ENCODE data around the gene THSD4. TPM values are rescaled to one million over a fixed set of nuclear protein-coding genes. Genes with fewer than 3 reads are reported as not detected.

Gene THSD4
- total and polyA plus RNA-seq, 8 donors, result 15.7 to 43.3 (median 19.1) TPM

DNA sequence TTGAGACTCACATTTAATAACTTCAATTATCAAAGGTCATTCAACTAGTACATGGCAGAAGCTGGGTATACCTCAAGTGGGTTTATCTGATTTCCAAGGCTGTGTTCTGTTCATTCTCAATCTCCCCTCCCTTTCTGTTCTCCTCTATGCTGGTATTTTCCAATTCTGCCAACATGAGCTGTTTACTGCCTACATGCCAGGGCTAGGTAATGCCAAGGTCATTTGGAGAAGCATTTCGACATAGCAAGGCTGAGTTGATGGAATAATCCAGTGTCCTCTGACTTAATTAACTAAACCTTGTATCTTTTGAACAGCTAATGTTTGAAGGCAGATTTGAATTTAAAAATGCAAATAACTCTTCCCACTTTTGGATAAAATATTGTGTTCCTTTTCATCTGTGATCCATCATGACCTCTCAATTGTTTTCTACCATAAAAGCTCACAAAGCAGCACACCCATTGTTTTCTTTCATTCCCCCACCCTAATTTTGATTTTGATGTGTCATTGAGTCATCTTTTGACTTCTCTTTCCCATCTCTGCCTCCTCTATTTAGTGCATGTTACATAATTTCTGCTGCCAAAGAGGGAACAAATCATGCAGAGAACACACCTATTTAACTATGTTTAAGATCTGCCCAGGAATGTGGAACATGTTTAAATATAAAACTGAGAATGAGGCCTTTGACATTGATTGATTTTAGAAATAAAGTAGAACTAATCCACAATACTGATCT lies 386.2 kb downstream of the THSD4 start:
- no peak overlapping the region for H3K27ac ChIP-seq
- H3K27me3 ChIP-seq, result no peaks in the 10 kb centered on the region
- H3K4me3 ChIP-seq, result no peak overlapping the region
- TF ChIP-seq, protein P1, sequence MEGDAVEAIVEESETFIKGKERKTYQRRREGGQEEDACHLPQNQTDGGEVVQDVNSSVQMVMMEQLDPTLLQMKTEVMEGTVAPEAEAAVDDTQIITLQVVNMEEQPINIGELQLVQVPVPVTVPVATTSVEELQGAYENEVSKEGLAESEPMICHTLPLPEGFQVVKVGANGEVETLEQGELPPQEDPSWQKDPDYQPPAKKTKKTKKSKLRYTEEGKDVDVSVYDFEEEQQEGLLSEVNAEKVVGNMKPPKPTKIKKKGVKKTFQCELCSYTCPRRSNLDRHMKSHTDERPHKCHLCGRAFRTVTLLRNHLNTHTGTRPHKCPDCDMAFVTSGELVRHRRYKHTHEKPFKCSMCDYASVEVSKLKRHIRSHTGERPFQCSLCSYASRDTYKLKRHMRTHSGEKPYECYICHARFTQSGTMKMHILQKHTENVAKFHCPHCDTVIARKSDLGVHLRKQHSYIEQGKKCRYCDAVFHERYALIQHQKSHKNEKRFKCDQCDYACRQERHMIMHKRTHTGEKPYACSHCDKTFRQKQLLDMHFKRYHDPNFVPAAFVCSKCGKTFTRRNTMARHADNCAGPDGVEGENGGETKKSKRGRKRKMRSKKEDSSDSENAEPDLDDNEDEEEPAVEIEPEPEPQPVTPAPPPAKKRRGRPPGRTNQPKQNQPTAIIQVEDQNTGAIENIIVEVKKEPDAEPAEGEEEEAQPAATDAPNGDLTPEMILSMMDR (IDR thresholded peaks at IDR 0.05), result no peak
- no peaks in the 10 kb centered on the region for H3K4me1 ChIP-seq
- H3K9me3 ChIP-seq, result peaks cover 0 to 7% of the 10 kb centered on the region in 2 donors
- no peaks in the 10 kb centered on the region for H3K36me3 ChIP-seq
- intact Hi-C loops (cut with DNase I), result no loop called here
- no peak for DNase-seq
- peak; percentile 26 for ATAC-seq

DNA sequence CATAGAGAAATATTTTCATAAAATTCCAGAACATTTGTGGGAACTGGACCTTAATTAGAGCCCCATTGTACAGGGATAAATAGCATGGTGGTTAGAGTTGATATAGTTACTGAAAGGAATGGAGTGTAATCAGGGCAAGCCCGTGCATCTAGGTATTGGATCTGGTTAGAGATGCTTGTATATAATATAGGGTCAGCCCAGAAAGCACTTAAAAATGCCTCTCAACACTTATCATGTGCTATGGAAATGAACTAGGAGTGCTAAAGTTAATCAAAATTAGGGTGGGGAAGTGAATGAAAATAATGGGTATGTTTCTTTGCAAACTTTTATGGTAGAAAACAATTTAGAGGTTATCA lies 386.8 kb downstream of the THSD4 start:
- TF ChIP-seq, protein P1 (IDR thresholded peaks at IDR 0.05), result no peak
- Histone ChIP-seq H3K4me1 (no peaks in the 10 kb centered on the region), H3K27me3 (no peaks in the 10 kb centered on the region), H3K4me3 (no peak overlapping the region), H3K36me3 (no peaks in the 10 kb centered on the region), H3K27ac (no peak overlapping the region), H3K9me3 (peaks cover 0 to 7% of the 10 kb centered on the region in 2 donors)
- no peak for ATAC-seq
- DNase-seq, result no peak
- intact Hi-C loops (cut with DNase I), result no loop called here

DNA sequence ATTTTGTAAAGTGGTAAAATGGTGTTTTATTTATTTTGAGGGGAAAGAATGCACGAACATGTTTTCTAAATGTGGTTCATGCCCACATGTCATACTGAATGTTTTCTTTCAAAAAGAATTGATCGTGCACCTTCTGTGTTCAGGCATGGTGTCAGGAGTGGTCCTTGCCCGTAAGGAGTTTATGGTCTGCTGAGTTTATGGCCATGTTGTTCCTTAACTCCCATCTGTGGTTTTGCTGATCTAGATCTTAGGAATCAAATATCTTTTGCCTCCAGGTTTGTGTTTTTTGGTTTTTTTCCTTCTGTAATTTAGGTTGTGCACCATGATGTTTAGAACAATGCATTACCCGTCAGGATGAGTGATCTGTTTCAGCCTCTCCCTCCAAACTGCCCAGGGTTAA lies 390.7 kb downstream of the THSD4 start:
- DNase-seq, result no peak
- TF ChIP-seq, protein P1 (IDR thresholded peaks at IDR 0.05), result no peak
- Histone ChIP-seq H3K9me3 (no peaks in the 10 kb centered on the region), H3K4me1 (no peaks in the 10 kb centered on the region), H3K36me3 (no peaks in the 10 kb centered on the region), H3K27me3 (no peaks in the 10 kb centered on the region), H3K4me3 (no peak overlapping the region), H3K27ac (no peak overlapping the region)
- intact Hi-C loops (cut with DNase I), result no loop called here
- ATAC-seq, result no peak

DNA sequence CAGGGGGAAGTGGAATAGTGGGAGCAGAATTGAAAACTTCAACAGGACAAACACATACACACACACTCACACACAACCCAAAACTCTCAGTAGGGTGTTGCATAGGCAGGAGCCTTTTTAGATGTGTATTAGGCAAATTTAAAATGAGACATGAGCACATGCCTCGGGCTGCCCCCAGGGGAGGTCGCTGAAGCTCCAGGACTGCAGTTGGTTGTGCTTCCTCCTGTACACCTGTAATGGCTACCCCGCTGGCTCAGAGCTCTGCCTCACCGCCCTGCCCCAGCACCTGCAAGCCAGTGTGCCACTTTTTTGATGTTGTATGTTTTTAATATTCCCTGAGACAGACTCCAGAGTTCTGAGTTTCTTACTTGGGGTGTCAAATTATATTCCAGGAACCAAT lies 391.7 kb downstream of the THSD4 start:
- Histone ChIP-seq H3K4me1 (no peaks in the 10 kb centered on the region), H3K27ac (no peak overlapping the region), H3K36me3 (no peaks in the 10 kb centered on the region), H3K4me3 (no peak overlapping the region), H3K9me3 (no peaks in the 10 kb centered on the region), H3K27me3 (no peaks in the 10 kb centered on the region)
- no peak for ATAC-seq
- intact Hi-C loops (cut with DNase I), result no loop called here
- TF ChIP-seq, protein P1 (IDR thresholded peaks at IDR 0.05), result no peak
- DNase-seq, result no peak

DNA sequence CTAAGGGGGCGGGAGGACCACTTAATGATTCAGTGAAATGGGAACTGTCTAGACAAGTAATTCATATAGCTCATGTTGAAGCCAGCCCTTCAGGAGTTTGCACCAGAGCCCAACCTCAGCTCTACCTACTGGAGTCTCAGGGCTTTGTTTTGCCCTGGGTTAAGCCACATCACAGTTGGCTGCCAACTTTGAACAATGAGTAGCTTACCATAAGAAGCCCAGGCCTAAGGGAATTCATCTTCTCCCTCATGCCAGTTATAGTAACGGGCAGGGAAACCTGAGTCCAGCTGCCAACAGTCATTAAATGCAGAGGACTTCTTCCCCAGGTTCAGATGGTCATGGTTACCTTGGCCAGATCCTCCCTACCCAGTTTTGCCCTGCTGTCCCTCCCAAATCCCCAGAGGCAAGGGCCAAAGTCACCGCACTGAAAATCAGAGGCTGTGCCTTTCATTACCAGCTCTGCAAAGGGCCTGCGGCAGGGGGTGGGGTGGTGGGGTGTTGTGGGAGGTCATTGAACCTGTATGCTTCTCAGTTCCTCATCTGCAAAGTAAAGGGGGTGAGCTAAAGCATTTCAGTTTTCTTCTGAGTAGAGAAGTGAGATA lies 392.9 kb downstream of the THSD4 start:
- no peak overlapping the region for H3K27ac ChIP-seq
- intact Hi-C loops (cut with DNase I), result no loop called here
- no peaks in the 10 kb centered on the region for H3K9me3 ChIP-seq
- H3K27me3 ChIP-seq, result no peaks in the 10 kb centered on the region
- no peak overlapping the region for H3K4me3 ChIP-seq
- no peaks in the 10 kb centered on the region for H3K4me1 ChIP-seq
- ATAC-seq, result no peak
- TF ChIP-seq, protein P1 (IDR thresholded peaks at IDR 0.05), result no peak
- no peak for DNase-seq
- no peaks in the 10 kb centered on the region for H3K36me3 ChIP-seq
